ENCODE results near the gene TMEM115. TPM values are rescaled to one million over a fixed set of nuclear protein-coding genes. Genes with fewer than 3 reads are reported as not detected.

Gene TMEM115
- total RNA-seq, 6 experiments from 2014 or later: 15.0 to 30.9 (median 19.2) TPM

- Histone ChIP-seq H3K4me3 (no peak overlapping the region), H3K4me1 (peaks cover 0 to 44% (median 10%) of the 10 kb centered on the region in 4 donors), H3K27ac (no peak overlapping the region), H3K9me3 (no peaks in the 10 kb centered on the region), H3K27me3 (no peaks in the 10 kb centered on the region), H3K36me3 (peaks cover 0 to 20% (median 3%) of the 10 kb centered on the region in 4 donors)
- WGBS (ENCODE audit: insufficient coverage, low coverage, low lambda C conversion rate, missing lambda C conversion rate): 67% methylated on average over 3 of the region's 10 CpGs
- DNase-seq (no peak), ATAC-seq (no peak)
- no peak for TF ChIP-seq POLR2A (IDR thresholded peaks at IDR 0.05)
- no peak for TF ChIP-seq CTCF (IDR thresholded peaks at IDR 0.05)
- intact Hi-C loops (cut with DNase I): loop anchor here in 1 of 2 donors (5.0 kb wide), 1 partner anchor 36 kb away; no protein-coding TSS in a partner anchor
Observed at GRCh38 chr3:50318615-50319014, 40.7 kb downstream of the TMEM115 start.

- no peak overlapping the region for H3K4me3 ChIP-seq
- DNase-seq: no peak
- H3K27ac ChIP-seq: no peak overlapping the region
- ATAC-seq: no peak
- WGBS (ENCODE audit: insufficient coverage, low coverage, low lambda C conversion rate, missing lambda C conversion rate): 60% methylated on average over 2 of the region's 11 CpGs
- intact Hi-C loops (cut with DNase I): loop anchor here in 1 of 2 donors (5.0 kb wide), 1 partner anchor 36 kb away; no protein-coding TSS in a partner anchor
- no peaks in the 10 kb centered on the region for H3K27me3 ChIP-seq
- TF ChIP-seq POLR2A (IDR thresholded peaks at IDR 0.05) (no peak), CTCF (IDR thresholded peaks at IDR 0.05) (no peak)
- H3K4me1 ChIP-seq: peaks cover 0 to 44% (median 10%) of the 10 kb centered on the region in 4 donors
- H3K9me3 ChIP-seq: no peaks in the 10 kb centered on the region
- H3K36me3 ChIP-seq: peaks cover 0 to 20% (median 3%) of the 10 kb centered on the region in 4 donors
Observed at GRCh38 chr3:50318163-50318562, 41.2 kb downstream of the TMEM115 start.

GRCh38 chr3:50317300-50317699 lies 42.0 kb downstream of the TMEM115 start:
- TF ChIP-seq POLR2A (IDR thresholded peaks at IDR 0.05): no peak
- TF ChIP-seq CTCF (IDR thresholded peaks at IDR 0.05): no peak
- ATAC-seq (no peak), DNase-seq (no peak)
- Histone ChIP-seq H3K9me3 (no peaks in the 10 kb centered on the region), H3K36me3 (peaks cover 0 to 20% (median 3%) of the 10 kb centered on the region in 4 donors), H3K27me3 (no peaks in the 10 kb centered on the region), H3K4me1 (peaks cover 0 to 36% (median 9%) of the 10 kb centered on the region in 4 donors), H3K27ac (no peak overlapping the region), H3K4me3 (no peak overlapping the region)
- intact Hi-C loops (cut with DNase I): loop anchor here in 1 of 2 donors (5.0 kb wide), 1 partner anchor 35 kb away; no protein-coding TSS in a partner anchor
- WGBS (ENCODE audit: insufficient coverage, low coverage, low lambda C conversion rate, missing lambda C conversion rate): 40% methylated on average over 2 of the region's 6 CpGs

- Histone ChIP-seq H3K27me3 (no peaks in the 10 kb centered on the region), H3K9me3 (no peaks in the 10 kb centered on the region), H3K4me1 (peaks cover 0 to 31% (median 6%) of the 10 kb centered on the region in 4 donors), H3K36me3 (peaks cover 0 to 20% (median 3%) of the 10 kb centered on the region in 4 donors), H3K4me3 (no peak overlapping the region), H3K27ac (no peak overlapping the region)
- ATAC-seq (no peak), DNase-seq (peak in 1 of 3 donors; percentile 32)
- TF ChIP-seq CTCF (IDR thresholded peaks at IDR 0.05) (no peak), POLR2A (IDR thresholded peaks at IDR 0.05) (no peak)
- WGBS (ENCODE audit: insufficient coverage, low coverage, low lambda C conversion rate, missing lambda C conversion rate): 76% methylated on average over 8 of the region's 9 CpGs
- intact Hi-C loops (cut with DNase I): loop anchor here in 1 of 2 donors (5.0 kb wide), 1 partner anchor 34 kb away; no protein-coding TSS in a partner anchor
Observed at GRCh38 chr3:50316657-50317242, 42.6 kb downstream of the TMEM115 start.

All from right lobe of liver (tissue), 6 donors.